Loucy (cell line): ENCODE results near the gene SMAD5.

Experiments used
- H2AFZ ChIP-seq: fragments of 200-600 bp; sonication (generic); 2 replicates; pipeline ENCODE4 v1.6.0; 2016; ENCODE audit warnings: antibody characterized with exemption, mild to moderate bottlenecking, low read length, moderate library complexity
- H3F3A ChIP-seq: fragments of 200-600 bp; 2 replicates; pipeline ENCODE4 v1.6.0; 2016; ENCODE audit warnings: antibody characterized with exemption, low read depth, mild to moderate bottlenecking
- H3K27me3 ChIP-seq: fragments of 200-600 bp; sonication (generic); 2 replicates; pipeline ENCODE4 v1.6.1; 2014; ENCODE audit warnings: low read length, mild to moderate bottlenecking; ENCODE audit not compliant: insufficient read depth, poor library complexity, severe bottlenecking
- H3K36me3 ChIP-seq: fragments of 200-600 bp; sonication (generic); 2 replicates; pipeline ENCODE4 v1.6.1; 2016; ENCODE audit warnings: low read length; ENCODE audit not compliant: insufficient read depth
- H3K4me1 ChIP-seq: fragments of 200-600 bp; sonication (generic); 2 replicates; pipeline ENCODE4 v1.5.1; 2014; ENCODE audit warnings: low read length, mild to moderate bottlenecking; ENCODE audit not compliant: insufficient read depth, poor library complexity, severe bottlenecking
- H3K4me2 ChIP-seq: fragments of 200-600 bp; sonication (generic); 2 replicates; pipeline ENCODE4 v1.6.0; 2014; ENCODE audit warnings: antibody characterized with exemption, low read length, low read depth, mild to moderate bottlenecking; ENCODE audit not compliant: poor library complexity, severe bottlenecking
- H3K4me3 ChIP-seq: fragments of 200-600 bp; sonication (generic); 2 replicates; pipeline ENCODE4 v1.5.1; 2014; ENCODE audit warnings: low read length, mild to moderate bottlenecking, mixed read lengths; ENCODE audit not compliant: poor library complexity, severe bottlenecking
- H3K79me2 ChIP-seq: fragments of 200-600 bp; sonication (generic); 2 replicates; pipeline ENCODE4 v1.6.1; 2014; ENCODE audit warnings: low read length; ENCODE audit not compliant: insufficient read depth
- H3K9ac ChIP-seq: fragments of 200-600 bp; sonication (generic); 2 replicates; pipeline ENCODE4 v1.6.0; 2014; ENCODE audit warnings: mild to moderate bottlenecking, low read depth, low read length, moderate library complexity; ENCODE audit not compliant: poor library complexity, severe bottlenecking
- H3K9me2 ChIP-seq: fragments of 200-600 bp; sonication (generic); replicated peaks from 2 replicates; pipeline ENCODE4 v1.6.1; 2016; ENCODE audit warnings: low read depth, low read length, mixed read lengths
- H3K9me3 ChIP-seq: fragments of 200-600 bp; sonication (generic); 2 replicates; pipeline ENCODE4 v1.6.1; 2014; ENCODE audit warnings: mild to moderate bottlenecking, antibody characterized with exemption, low read length, low read depth; ENCODE audit not compliant: insufficient read depth
- H4K20me1 ChIP-seq: fragments of 200-600 bp; sonication (generic); 2 replicates; pipeline ENCODE4 v1.6.0; 2014; ENCODE audit warnings: antibody characterized with exemption, low read length, mild to moderate bottlenecking; ENCODE audit not compliant: insufficient read depth, poor library complexity, severe bottlenecking
- EZH2phosphoT487 ChIP-seq: fragments of 200-600 bp; IDR thresholded peaks from 2 replicates; pipeline ENCODE4 v1.6.1; 2018; ENCODE audit warnings: antibody characterized with exemption, mild to moderate bottlenecking, moderate library complexity, borderline replicate concordance
- TF ChIP-seq, protein P1 (sequence below): fragments of 200-600 bp; sonication (generic); conservative IDR thresholded peaks from 2 replicates; pipeline ENCODE4 v1.5.1; 2014; ENCODE audit warnings: mild to moderate bottlenecking, antibody characterized with exemption, low read length

SMAD5 gene

GRCh38 chr5:136123236-136123768 is 9.3 kb upstream of the SMAD5 start:
- H4K20me1 ChIP-seq: no peaks in the 10 kb centered on the region
- H3F3A ChIP-seq: no peaks in the 10 kb centered on the region
- H3K9ac ChIP-seq: no peak overlapping the region
- no peaks in the 10 kb centered on the region for H3K9me2 ChIP-seq
- no peaks in the 10 kb centered on the region for H3K9me3 ChIP-seq
- H3K27me3 ChIP-seq: no peaks in the 10 kb centered on the region
- no peaks in the 10 kb centered on the region for H3K36me3 ChIP-seq
- no peak overlapping the region for H2AFZ ChIP-seq
- no peaks in the 10 kb centered on the region for H3K79me2 ChIP-seq
- no peak overlapping the region for H3K4me3 ChIP-seq
- no peaks in the 10 kb centered on the region for H3K4me1 ChIP-seq
- H3K4me2 ChIP-seq: no peak overlapping the region
- TF ChIP-seq, protein P1, sequence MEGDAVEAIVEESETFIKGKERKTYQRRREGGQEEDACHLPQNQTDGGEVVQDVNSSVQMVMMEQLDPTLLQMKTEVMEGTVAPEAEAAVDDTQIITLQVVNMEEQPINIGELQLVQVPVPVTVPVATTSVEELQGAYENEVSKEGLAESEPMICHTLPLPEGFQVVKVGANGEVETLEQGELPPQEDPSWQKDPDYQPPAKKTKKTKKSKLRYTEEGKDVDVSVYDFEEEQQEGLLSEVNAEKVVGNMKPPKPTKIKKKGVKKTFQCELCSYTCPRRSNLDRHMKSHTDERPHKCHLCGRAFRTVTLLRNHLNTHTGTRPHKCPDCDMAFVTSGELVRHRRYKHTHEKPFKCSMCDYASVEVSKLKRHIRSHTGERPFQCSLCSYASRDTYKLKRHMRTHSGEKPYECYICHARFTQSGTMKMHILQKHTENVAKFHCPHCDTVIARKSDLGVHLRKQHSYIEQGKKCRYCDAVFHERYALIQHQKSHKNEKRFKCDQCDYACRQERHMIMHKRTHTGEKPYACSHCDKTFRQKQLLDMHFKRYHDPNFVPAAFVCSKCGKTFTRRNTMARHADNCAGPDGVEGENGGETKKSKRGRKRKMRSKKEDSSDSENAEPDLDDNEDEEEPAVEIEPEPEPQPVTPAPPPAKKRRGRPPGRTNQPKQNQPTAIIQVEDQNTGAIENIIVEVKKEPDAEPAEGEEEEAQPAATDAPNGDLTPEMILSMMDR: no peak
- no peak for TF ChIP-seq EZH2phosphoT487

DNA sequence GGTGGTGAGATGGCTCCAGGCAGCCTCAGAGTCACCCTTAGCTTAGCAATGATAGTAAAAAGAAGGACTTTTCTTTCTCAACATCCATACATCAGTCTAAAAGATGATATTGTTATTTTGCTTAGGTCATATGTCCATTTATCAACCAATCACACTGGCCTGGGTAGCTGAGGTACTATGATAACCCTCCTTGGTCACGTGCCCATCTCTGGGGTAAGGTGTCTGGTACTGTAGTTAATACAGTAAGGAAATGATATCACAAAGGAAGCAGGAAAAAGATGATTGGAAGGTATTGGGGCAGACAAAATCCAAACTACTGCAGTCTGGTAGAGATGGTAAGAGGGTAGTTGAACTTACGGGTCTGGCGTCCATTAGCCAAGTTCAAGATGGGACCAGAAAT is 5.1 kb upstream of the SMAD5 start:
- Histone ChIP-seq H3K36me3 (no peaks in the 10 kb centered on the region), H3K4me2 (no peak overlapping the region), H3K4me3 (no peak overlapping the region), H3F3A (no peaks in the 10 kb centered on the region), H4K20me1 (no peaks in the 10 kb centered on the region), H2AFZ (no peak overlapping the region), H3K9me3 (no peaks in the 10 kb centered on the region), H3K4me1 (peaks cover 5% of the 10 kb centered on the region), H3K27me3 (no peaks in the 10 kb centered on the region), H3K79me2 (no peaks in the 10 kb centered on the region), H3K9ac (no peak overlapping the region), H3K9me2 (no peaks in the 10 kb centered on the region)
- TF ChIP-seq EZH2phosphoT487: no peak
- TF ChIP-seq, protein P1: no peak

DNA sequence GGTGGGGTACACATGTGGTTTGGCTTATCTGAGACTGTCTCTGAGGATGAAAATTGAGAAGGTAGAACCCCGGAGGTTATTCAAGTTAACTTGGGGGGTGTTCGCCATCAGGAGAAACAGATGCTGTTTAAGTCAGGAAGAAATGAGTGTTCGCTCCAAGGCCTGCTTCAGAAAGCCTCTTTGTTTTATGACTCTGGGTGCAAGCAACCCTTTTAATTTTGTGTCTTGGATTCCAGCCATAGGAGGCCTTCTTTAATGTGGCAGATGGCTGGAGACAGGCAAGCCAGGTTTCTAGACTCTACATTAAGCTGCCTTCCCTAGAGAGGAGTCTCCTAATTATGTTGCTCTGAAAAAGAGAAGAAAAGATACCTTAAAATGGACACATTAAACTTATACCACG is 4.2 kb upstream of the SMAD5 start:
- Histone ChIP-seq H3K9me3 (no peaks in the 10 kb centered on the region), H3K79me2 (peaks cover 8% of the 10 kb centered on the region), H3K4me1 (peaks cover 5% of the 10 kb centered on the region), H3K9ac (no peak overlapping the region), H3F3A (no peaks in the 10 kb centered on the region), H2AFZ (no peak overlapping the region), H3K9me2 (no peaks in the 10 kb centered on the region), H4K20me1 (peaks cover 4% of the 10 kb centered on the region), H3K4me2 (no peak overlapping the region), H3K4me3 (no peak overlapping the region), H3K27me3 (peaks cover 4% of the 10 kb centered on the region), H3K36me3 (no peaks in the 10 kb centered on the region)
- no peak for TF ChIP-seq EZH2phosphoT487
- TF ChIP-seq, protein P1: no peak
